Hypothalamus (tissue), 51 donors: Measurements from ENCODE around the gene SH3BP5.
"Not testable (repeated sequence)": the region's sequence is repeated elsewhere in the genome, so short reads cannot be mapped to it uniquely, and the experiment has no call there.

Source experiments
- DNase-seq, 51 donors: peaks; one replicate each; lab custom pipeline; 2025; lab: John Stamatoyannopoulos, UW

Gene SH3BP5, protein sequence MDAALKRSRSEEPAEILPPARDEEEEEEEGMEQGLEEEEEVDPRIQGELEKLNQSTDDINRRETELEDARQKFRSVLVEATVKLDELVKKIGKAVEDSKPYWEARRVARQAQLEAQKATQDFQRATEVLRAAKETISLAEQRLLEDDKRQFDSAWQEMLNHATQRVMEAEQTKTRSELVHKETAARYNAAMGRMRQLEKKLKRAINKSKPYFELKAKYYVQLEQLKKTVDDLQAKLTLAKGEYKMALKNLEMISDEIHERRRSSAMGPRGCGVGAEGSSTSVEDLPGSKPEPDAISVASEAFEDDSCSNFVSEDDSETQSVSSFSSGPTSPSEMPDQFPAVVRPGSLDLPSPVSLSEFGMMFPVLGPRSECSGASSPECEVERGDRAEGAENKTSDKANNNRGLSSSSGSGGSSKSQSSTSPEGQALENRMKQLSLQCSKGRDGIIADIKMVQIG

DNA sequence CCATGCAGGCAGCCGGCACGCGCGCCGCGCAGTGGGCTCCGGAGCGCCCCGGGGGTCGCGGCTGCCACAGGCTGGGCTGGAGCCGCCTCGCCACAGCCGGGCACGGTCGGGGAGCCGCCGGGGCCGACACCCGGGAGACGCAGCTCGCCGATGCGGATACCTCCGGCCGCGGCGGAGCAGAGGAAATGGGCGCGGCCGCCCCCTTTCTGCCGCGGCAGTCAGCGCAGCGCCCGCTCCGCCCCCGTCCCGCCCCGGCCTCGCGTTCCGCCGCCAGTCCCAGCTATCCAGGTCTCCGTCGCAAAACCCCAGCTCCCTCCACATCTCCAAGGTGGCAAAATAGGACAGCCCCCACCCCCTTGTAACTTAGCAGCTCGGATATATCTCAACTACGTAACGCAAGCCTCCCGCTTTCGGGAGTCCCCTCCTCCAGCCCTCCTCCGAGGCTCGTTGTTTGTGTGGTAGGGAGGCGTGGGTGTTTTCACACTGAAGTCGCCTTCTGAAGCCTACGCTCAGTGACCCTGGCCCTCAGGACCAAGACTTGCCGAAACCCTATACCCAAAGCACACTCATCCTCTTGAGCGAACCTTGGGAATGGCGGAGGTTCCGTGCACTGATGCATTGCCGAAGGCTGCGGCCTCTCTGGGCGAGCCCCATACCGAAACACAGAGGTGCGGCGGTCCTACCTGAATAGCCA is at the start of gene SH3BP5:
TSS of gene SH3BP5 (minus strand) at position 182 of the 694 bp plus-strand sequence. CDS start at position 4, 178 bp downstream.
- peak in 46 of 51 donors; percentile 10 to 83 (median 54) for DNase-seq

DNA sequence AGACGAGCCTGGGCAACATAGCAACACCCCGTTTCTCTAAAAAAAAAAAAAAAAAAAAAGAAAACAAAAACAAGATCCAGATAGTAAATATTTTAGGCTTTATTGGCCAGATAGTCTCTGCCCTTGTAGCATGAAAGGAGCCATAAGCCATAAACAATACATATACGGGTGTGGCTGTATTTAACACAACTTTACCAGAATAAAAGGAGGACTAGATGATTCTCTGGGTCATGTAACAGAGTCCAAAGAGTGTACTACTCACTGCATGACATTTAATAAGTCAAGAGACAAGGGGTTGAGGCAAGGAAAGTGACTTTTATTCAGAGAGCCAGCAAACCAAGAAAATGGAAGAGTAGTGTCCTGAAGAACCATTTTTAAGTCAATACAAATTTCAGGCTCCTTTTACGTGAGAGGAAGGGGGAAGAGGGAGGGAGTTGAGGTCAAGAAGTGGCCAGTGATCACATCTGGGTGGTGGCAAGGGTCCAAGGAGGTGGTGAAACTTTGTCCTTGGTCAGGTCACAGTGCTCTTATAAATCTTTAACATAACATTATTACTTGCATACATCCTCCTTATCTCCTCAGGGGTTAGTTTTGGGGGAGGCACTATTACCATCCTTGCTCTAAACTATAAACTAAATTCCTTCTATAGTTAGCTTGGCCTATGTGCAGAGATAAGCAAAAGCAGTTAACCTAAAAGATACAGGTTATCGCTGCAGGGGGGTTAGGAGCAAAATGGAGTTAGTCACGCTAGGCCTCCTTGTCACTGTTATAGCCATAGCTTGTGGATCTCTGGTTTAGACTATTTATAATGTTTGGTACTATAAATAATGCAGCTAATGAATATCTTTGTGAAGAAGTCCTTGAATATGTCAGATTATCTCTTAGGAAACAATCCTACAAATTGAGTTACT is 48.8 kb upstream of the SH3BP5 start:
- DNase-seq, result no peak

- DNase-seq, result peak; percentile 37 to 98 (median 86)
These were observed 45.8 kb upstream of the SH3BP5 start for GRCh38 chr3:15377961-15378791.

DNA sequence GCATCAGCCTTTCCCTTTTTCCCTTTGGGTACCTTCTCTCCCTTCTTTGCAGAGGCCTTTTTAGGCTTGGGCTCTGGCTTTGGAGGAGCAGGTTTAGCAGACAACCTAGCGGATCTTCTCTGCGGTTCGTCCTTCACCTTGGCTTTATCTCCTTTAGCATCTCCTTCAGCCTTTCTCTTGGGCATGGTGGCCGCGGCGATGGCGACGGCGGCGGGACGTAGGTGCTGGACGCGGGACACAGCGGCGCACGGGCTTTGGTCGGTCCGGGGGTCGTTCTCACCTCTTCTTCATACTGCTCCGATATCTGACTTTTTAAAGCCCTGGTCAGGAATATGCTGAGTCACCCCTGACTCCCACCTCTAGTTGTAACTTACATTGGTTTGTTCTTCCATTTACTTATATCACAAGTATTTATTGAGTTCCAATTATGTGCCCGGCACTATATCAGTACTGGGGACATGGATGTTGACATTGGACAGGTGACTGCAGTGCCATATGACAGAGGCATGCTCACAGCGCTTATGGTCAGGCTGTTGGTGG is 43.1 kb upstream of the SH3BP5 start:
- no peak for DNase-seq

DNA sequence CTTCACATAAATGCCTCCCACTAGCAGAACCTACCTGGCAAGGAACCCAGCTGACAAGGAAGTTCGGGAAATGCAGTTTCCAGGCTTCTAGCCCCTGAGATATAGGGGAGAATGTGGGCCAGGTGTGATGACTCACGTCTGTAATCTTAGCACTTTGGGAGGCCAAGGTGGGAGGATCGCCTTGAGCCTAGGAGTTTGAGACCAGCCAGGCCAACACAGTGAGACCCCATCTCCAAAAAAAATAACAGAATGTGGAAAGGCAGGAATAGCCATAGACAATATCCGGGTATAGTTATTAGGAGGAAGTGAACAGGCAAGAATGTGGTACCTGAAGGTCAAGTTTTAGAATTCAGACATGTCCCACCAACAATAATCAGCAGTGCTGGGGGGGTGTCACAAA is 40.5 kb upstream of the SH3BP5 start:
- no peak for DNase-seq

- no peak for DNase-seq
These were observed 36.3 kb upstream of the SH3BP5 start for GRCh38 chr3:15368561-15369135.

GRCh38 chr3:15367059-15367458 is 34.7 kb upstream of the SH3BP5 start:
- no peak for DNase-seq

DNA sequence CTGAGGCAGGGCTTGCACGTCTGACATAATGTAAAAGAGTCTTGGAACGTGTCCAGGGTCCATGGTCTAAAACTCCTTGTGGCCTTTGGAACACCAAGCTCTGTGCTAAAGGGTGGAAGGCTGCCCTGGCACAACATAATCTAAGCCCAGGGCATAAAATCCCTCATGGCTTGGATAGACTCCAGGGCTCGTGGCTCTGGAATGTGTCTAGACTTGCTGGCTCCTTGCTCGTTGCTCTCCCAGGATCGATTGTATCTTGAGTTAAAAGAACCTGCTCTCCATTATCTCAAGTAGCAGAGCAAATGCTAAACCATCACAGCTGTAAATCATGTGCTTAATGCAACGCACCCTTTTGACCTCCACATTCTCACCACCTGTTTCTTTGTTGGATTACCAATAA is 31.7 kb upstream of the SH3BP5 start:
- not testable (repeated sequence) for DNase-seq

GRCh38 chr3:15361494-15362214 is 29.3 kb upstream of the SH3BP5 start:
- peak in 1 of 51 donors; percentile 6 for DNase-seq

DNA sequence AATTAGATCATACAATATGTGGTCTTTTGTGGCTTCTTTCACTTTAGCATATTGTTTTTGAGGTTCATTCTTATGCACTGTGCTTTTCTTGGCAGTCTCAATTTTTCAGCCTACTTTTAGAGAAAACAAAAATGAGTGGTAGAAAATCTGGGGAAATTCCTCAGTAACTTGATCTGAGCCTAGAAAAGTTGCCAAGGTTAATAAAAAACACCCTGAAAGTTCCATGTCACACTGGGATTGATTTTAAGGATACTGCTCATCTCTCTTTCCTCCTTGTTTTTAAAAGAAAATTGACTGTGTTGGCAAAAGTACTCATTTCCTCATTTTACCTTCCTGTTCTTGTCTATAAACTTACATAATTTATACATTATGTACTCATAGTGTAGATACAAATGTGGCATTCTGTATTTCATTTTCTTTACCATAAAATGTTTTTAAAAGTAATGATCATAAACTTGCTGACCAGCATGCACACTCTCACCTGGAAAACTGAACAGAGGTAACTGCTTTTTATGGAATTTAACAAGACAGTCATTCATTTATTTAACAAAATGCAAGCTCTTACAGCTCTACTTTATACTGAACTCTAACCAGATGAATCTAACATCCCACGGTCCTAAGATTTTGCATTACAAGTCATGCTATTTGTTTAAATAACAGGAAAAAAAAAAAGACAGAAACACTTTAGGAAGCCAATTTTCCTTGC is 28.6 kb upstream of the SH3BP5 start:
- no peak for DNase-seq

DNA sequence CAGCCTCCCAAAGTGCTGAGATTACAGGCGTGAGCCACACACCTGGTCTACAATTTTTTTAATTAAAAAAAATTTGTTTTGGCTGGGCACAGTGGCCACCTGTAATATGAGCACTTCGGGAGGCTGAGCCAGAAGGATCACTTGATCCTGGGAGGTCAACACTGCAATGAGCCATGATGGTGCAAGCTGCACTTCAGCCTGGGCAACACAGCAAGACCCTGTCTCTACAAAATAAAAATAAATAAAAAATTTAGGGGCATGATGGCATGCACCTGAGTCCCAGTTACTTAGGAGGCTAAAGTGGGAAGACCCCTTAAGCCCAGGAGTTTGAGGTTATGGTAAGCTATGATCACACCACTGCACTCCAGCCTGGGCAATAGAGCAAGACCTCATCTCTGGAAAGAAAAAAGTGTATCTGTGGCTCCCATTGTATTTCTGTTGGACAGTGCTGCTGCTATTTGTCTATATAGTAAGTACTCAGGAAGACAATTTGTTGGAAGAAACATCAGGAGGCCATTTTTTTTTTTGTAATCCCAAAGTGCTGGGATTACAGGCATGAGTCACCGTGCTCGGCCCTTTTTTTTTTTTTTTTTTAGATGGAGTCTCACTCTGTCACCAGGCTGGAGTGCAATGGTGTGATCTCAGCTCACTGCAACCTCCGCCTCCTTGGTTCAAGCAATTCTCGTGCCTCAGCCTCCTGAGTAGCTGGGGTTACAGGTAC is 27.5 kb upstream of the SH3BP5 start:
- no peak for DNase-seq

DNA sequence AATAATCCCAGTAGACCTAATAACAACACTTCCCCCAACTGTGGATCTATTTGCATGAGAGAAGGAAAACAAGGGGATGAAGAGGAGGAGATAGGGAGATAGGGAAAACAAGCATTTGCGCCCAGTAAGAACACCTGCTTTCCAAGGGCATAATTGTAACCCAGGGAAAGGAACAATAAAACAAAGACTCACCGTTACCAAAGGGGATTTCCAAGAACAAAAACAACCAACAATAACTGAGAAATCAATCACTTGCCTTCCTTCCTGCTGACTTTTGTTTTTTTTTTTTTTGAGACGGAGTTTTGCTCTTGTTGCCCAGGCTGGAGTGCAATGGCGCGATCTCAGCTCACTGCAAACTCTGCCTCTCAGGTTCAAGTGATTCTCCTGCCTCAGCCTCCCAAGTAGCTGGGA is 24.3 kb upstream of the SH3BP5 start:
- DNase-seq, result not testable (repeated sequence)

- no peak for DNase-seq
These were observed 23.8 kb upstream of the SH3BP5 start for GRCh38 chr3:15356176-15356575.

DNA sequence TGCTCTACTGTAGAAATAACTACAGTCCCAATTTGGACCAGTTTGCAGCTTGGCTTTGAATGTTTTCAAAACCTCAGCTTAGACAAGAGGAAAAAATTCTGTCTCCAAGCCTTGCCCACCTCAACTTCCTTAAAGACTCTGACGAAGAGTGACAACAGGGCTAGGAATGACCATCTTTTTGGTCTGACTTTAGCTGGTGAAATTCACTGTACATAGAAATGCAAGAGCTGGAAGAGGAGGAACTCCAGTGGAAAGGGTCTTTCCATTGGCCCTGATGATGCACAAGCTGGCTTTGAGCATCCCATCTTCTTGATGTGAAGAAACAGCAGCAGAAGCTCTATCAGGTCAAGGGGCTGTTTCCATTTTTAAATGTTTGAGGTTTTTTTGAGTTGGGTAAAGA is 22.7 kb upstream of the SH3BP5 start:
- no peak for DNase-seq

GRCh38 chr3:15354485-15354884 is 22.1 kb upstream of the SH3BP5 start:
- DNase-seq, result no peak

DNA sequence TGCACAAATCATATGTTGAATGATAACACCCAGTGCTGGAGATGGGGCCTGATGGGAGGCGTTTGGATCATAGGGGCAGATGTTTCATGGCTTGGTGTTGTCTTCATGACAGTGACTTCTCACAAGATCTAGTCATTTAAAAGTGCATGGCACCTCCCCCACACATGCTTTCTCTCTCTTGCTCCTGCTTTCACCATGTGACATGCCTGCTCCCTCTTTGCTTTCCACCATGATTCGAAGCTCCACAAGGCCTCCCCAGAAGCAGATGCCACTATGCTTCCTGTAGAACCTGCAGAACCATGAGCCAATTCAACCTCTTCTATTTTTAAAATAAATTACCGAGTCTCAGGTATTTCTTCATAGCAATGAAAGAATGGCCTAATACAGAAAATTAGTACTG is 17.8 kb upstream of the SH3BP5 start:
- no peak for DNase-seq

GRCh38 chr3:15349438-15349837 is 17.1 kb upstream of the SH3BP5 start:
- DNase-seq, result not testable (repeated sequence)
